ENCODE results near the gene TADA2B. TPM values are rescaled to one million over a fixed set of nuclear protein-coding genes. Genes with fewer than 3 reads are reported as not detected.

The TADA2B gene
- polyA plus RNA-seq, 3 donors: 2.0 to 10.2 (median 2.6) TPM

DNA sequence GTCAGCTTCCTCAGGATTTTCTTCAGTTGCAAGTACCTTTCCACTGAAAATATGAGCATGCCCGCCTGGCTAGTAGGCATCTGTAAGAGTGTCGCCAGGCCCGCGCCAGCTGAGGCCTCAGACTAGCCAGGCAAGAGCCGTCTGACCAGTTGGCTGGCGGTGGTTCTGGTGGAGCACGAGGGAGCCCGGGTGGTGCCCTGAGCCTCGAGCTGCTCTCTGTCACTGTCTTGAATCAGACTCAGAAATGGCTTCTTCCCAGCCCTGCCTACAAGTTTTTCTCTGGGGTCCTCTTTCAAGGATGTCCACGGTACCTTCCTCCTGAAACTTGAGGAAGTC is 12.8 kb downstream of the TADA2B start:
- Mint-ChIP-seq H3K9me3 (peaks cover 0 to 3% (median 0%) of the 10 kb centered on the region in 7 donors), H3K27me3 (ENCODE audit: low read depth in 3 of 3) (peaks cover 2 to 7% (median 3%) of the 10 kb centered on the region in 3 donors), H3K27ac (peak overlapping the region in 2 of 7 donors; percentile 24 to 44), H3K4me1 (peaks cover 70% of the 10 kb centered on the region), H3K36me3 (peaks cover 46 to 74% of the 10 kb centered on the region in 2 donors), H3K4me3 (no peak overlapping the region)
- Histone ChIP-seq H3K9me3 (replicated peaks in 1 of 2; ENCODE audit: control insufficient read depth in 1 of 2, insufficient read depth in 1 of 2, low read length in 2 of 2) (no peaks in the 10 kb centered on the region), H3K4me2 (replicated peaks; ENCODE audit: extremely low read depth, low read length, poor library complexity, severe bottlenecking) (no peak overlapping the region), H3K4me1 (ENCODE audit: control insufficient read depth in 1 of 2, insufficient read depth in 2 of 2, low read length in 2 of 2) (peaks cover 67 to 70% of the 10 kb centered on the region in 2 donors), H2AFZ (ENCODE audit: insufficient read depth, low read depth, low read length, poor library complexity, severe bottlenecking) (no peak overlapping the region), H4K20me1 (ENCODE audit: insufficient read depth, low read length) (peaks cover 97% of the 10 kb centered on the region), H3K79me2 (ENCODE audit: insufficient read depth, low read length) (peaks cover 56% of the 10 kb centered on the region), H3K27me3 (ENCODE audit: control insufficient read depth in 2 of 2, insufficient read depth in 2 of 2, low read length in 2 of 2) (no peaks in the 10 kb centered on the region), H3K4me3 (replicated peaks in 1 of 3; ENCODE audit: low read depth in 2 of 3, low read length in 3 of 3) (no peak overlapping the region), H3K36me3 (replicated peaks in 1 of 2; ENCODE audit: control insufficient read depth in 1 of 2, insufficient read depth in 2 of 2, low read length in 2 of 2) (peaks cover 26 to 54% of the 10 kb centered on the region in 2 donors), H3K9ac (ENCODE audit: insufficient read depth, low read length, poor library complexity, severe bottlenecking) (no peak overlapping the region), H3K27ac (ENCODE audit: low read depth in 1 of 2, low read length in 2 of 2) (no peak overlapping the region)
- DNase-seq: no peak
- 98% methylated on average over 10 of the region's 10 CpGs for WGBS (ENCODE audit: insufficient coverage)
- intact Hi-C loops (cut with micrococcal nuclease): no loop called here
- no peak for TF ChIP-seq CTCF (IDR thresholded peaks at IDR 0.05)

DNA sequence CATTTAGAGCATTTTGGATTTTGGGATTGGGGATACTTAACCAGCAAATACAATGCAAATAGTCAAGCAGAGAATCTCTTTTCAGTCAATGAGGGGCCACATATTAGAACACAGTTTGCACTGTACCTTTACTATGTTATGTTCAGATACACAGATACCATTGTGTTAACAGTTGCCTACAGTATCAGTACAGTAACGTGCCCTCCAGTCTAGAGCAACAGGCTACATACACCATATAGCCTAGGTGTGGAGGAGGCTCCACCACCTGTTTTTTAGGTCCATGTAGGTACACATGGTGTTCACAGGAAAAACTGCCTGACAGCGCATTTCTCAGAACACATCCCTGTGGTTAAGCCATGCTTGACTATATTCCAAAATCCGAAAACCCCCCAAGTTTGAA is 15.6 kb downstream of the TADA2B start:
- Mint-ChIP-seq H3K27me3 (ENCODE audit: low read depth in 3 of 3) (peaks cover 1 to 9% (median 3%) of the 10 kb centered on the region in 3 donors), H3K9me3 (peaks cover 0 to 3% (median 0%) of the 10 kb centered on the region in 7 donors), H3K36me3 (peaks cover 69 to 87% of the 10 kb centered on the region in 2 donors), H3K4me1 (peaks cover 61% of the 10 kb centered on the region), H3K27ac (peak overlapping the region in 4 of 7 donors; percentile 23 to 73 (median 54)), H3K4me3 (no peak overlapping the region)
- Histone ChIP-seq H3K9me3 (replicated peaks in 1 of 2; ENCODE audit: control insufficient read depth in 1 of 2, insufficient read depth in 1 of 2, low read length in 2 of 2) (no peaks in the 10 kb centered on the region), H3K79me2 (ENCODE audit: insufficient read depth, low read length) (peaks cover 50% of the 10 kb centered on the region), H3K4me3 (replicated peaks in 1 of 3; ENCODE audit: low read depth in 2 of 3, low read length in 3 of 3) (peak overlapping the region in 1 of 3 experiments; percentile 1), H2AFZ (ENCODE audit: insufficient read depth, low read depth, low read length, poor library complexity, severe bottlenecking) (no peak overlapping the region), H3K4me2 (replicated peaks; ENCODE audit: extremely low read depth, low read length, poor library complexity, severe bottlenecking) (peak overlapping the region; percentile 37), H4K20me1 (ENCODE audit: insufficient read depth, low read length) (peaks cover 96% of the 10 kb centered on the region), H3K36me3 (replicated peaks in 1 of 2; ENCODE audit: control insufficient read depth in 1 of 2, insufficient read depth in 2 of 2, low read length in 2 of 2) (peaks cover 46 to 69% of the 10 kb centered on the region in 2 donors), H3K9ac (ENCODE audit: insufficient read depth, low read length, poor library complexity, severe bottlenecking) (no peak overlapping the region), H3K4me1 (ENCODE audit: control insufficient read depth in 1 of 2, insufficient read depth in 2 of 2, low read length in 2 of 2) (peaks cover 56 to 58% of the 10 kb centered on the region in 2 donors), H3K27me3 (ENCODE audit: control insufficient read depth in 2 of 2, insufficient read depth in 2 of 2, low read length in 2 of 2) (no peaks in the 10 kb centered on the region), H3K27ac (ENCODE audit: low read depth in 1 of 2, low read length in 2 of 2) (peak overlapping the region in 1 of 2 donors; percentile 57)
- intact Hi-C loops (cut with micrococcal nuclease): loop anchor here in 1 of 2 donors (2.0 kb wide), 1 partner anchor 14 kb away; no protein-coding TSS in a partner anchor
- TF ChIP-seq CTCF (IDR thresholded peaks at IDR 0.05): no peak
- DNase-seq: no peak
- 100% methylated on average over 1 of the region's 3 CpGs for WGBS (ENCODE audit: insufficient coverage)
